ENCODE results near the gene RIT1.

DNA sequence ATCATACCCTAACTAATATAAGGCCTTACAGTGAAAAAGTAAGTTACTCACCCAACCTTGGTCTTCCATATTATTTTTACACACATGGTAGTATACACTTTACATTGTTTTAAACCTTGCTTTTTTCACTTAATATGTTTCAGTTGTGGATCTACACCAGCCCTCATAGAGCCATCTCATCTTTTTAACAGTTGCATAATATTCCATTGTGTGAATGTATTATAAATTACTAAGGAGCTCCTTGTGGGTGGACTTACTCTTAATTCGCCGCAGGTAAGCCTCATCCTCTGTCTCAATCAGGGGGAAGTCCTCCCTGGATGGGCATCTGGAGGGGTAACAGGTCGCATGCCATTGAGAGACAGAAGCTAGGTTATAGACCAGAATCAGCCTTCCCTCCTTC lies 43.5 kb upstream of the RIT1 start:
- TF ChIP-seq, protein P1, sequence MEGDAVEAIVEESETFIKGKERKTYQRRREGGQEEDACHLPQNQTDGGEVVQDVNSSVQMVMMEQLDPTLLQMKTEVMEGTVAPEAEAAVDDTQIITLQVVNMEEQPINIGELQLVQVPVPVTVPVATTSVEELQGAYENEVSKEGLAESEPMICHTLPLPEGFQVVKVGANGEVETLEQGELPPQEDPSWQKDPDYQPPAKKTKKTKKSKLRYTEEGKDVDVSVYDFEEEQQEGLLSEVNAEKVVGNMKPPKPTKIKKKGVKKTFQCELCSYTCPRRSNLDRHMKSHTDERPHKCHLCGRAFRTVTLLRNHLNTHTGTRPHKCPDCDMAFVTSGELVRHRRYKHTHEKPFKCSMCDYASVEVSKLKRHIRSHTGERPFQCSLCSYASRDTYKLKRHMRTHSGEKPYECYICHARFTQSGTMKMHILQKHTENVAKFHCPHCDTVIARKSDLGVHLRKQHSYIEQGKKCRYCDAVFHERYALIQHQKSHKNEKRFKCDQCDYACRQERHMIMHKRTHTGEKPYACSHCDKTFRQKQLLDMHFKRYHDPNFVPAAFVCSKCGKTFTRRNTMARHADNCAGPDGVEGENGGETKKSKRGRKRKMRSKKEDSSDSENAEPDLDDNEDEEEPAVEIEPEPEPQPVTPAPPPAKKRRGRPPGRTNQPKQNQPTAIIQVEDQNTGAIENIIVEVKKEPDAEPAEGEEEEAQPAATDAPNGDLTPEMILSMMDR (IDR thresholded peaks at IDR 0.05; ENCODE audit: low read length) = no peak
- TF ChIP-seq EZH2 (IDR thresholded peaks at IDR 0.05; ENCODE audit: borderline replicate concordance, low read length) = no peak

All from OCI-LY1 (cell line).